H1 (cell line): ENCODE results near the gene TRIM41. TPM values are rescaled to one million over a fixed set of nuclear protein-coding genes. Genes with fewer than 3 reads are reported as not detected.
A peak's percentile ranks its signal among the peaks of the same experiment; 100 is the strongest.

Experiments used
- CTCF ChIA-PET: fragments of 300-600 bp; sonication (Branson Sonifier 250); formaldehyde crosslinking; loops from one replicate; lab custom pipeline; 2021; ENCODE audit not compliant: partially characterized antibody; lab: Charles Lee
- POLR2A ChIA-PET: fragments of 300-600 bp; sonication (Branson Sonifier 250); formaldehyde crosslinking; loops from one replicate; lab custom pipeline; 2021; ENCODE audit warnings: inconsistent platforms; ENCODE audit not compliant: partially characterized antibody; lab: Charles Lee
- DNase-seq, 2 experiments: peaks; one replicate each; pipeline versions ENCODE4 v3.0.0 to v3.0.0-alpha.2; 2010 to 2022; ENCODE audit warnings: low spot score in 2 of 2, low read depth in 1 of 2, mixed read lengths in 1 of 2
- FAIRE-seq: peaks from 2 replicates; lab custom pipeline; 2011; peaks lifted over from hg19 to GRCh38; lab: Jason Lieb, UNC
- H2AFZ ChIP-seq: 2 replicates; pipeline ENCODE4 v1.8.1; 2012; ENCODE audit warnings: low read length, inconsistent platforms
- H2AK5ac ChIP-seq: 2 replicates; pipeline ENCODE4 v1.6.1; 2013; ENCODE audit warnings: low read depth, low read length
- H2BK120ac ChIP-seq: replicated peaks from 2 replicates; pipeline ENCODE3; 2013; ENCODE audit warnings: low read depth, low read length, inconsistent platforms
- H2BK12ac ChIP-seq: 2 replicates; pipeline ENCODE4 v1.6.1; 2013; ENCODE audit warnings: low read depth, low read length
- H2BK15ac ChIP-seq: 2 replicates; pipeline ENCODE4 v1.6.1; 2013; ENCODE audit warnings: low read length
- H2BK20ac ChIP-seq: 2 replicates; pipeline ENCODE4 v1.6.1; 2013; ENCODE audit warnings: low read length
- H2BK5ac ChIP-seq: 2 replicates; pipeline ENCODE4 v1.6.1; 2013; ENCODE audit warnings: low read depth, low read length
- H3K14ac ChIP-seq: 2 replicates; pipeline ENCODE4 v1.6.1; 2013; ENCODE audit warnings: inconsistent platforms; ENCODE audit not compliant: insufficient read length
- H3K18ac ChIP-seq: 2 replicates; pipeline ENCODE4 v1.6.1; 2013; ENCODE audit warnings: low read length; ENCODE audit errors: extremely low read depth
- H3K23ac ChIP-seq: 2 replicates; pipeline ENCODE4 v1.6.1; 2013; ENCODE audit warnings: inconsistent platforms; ENCODE audit not compliant: insufficient read length
- H3K23me2 ChIP-seq: 2 replicates; pipeline ENCODE4 v1.6.1; 2013; ENCODE audit warnings: low read depth, low read length
- H3K27ac ChIP-seq: 2 replicates; pipeline ENCODE4 v1.6.1; 2011; ENCODE audit warnings: low read depth, low read length, inconsistent platforms
- H3K27me3 ChIP-seq, 4 experiments: replicated peaks in 1 of 4; 1 replicate in 1 of 4; 2 replicates in 3 of 4; pipeline versions ENCODE4 v1.6.1 to v1.8.1; 2011 to 2013; ENCODE audit warnings: low read length in 3 of 4, mild to moderate bottlenecking in 3 of 4, inconsistent platforms in 2 of 4, mixed read lengths in 2 of 4, moderate library complexity in 1 of 4; ENCODE audit not compliant: control insufficient read depth in 3 of 4, insufficient read depth in 3 of 4; ENCODE audit errors: extremely low read depth in 1 of 4
- H3K36me3 ChIP-seq, 4 experiments: 2 replicates each; pipeline versions ENCODE4 v1.6.1 to v1.8.1; 2011 to 2013; ENCODE audit warnings: mild to moderate bottlenecking in 4 of 4, low read length in 3 of 4, moderate library complexity in 2 of 4, control low read depth in 1 of 4, inconsistent platforms in 1 of 4; ENCODE audit not compliant: insufficient read depth in 4 of 4, control insufficient read depth in 2 of 4
- H3K4ac ChIP-seq: replicated peaks from 2 replicates; pipeline ENCODE3; 2013; ENCODE audit warnings: low read length, low read depth, mixed read lengths, inconsistent platforms; ENCODE audit not compliant: insufficient read length
- H3K4me1 ChIP-seq, 4 experiments: replicated peaks in 1 of 4; 1 replicate in 1 of 4; 2 replicates in 3 of 4; pipeline versions ENCODE4 v1.6.1 to v1.8.1; 2011 to 2013; ENCODE audit warnings: low read length in 3 of 4, inconsistent platforms in 2 of 4, mixed read lengths in 1 of 4; ENCODE audit not compliant: insufficient read depth in 4 of 4, control insufficient read depth in 3 of 4
- H3K4me2 ChIP-seq, 2 experiments: 2 replicates each; pipeline versions ENCODE4 v1.6.1 to v1.8.1; 2011 to 2013; ENCODE audit warnings: low read depth in 2 of 2, low read length in 2 of 2, control low read depth in 1 of 2, inconsistent platforms in 1 of 2, mild to moderate bottlenecking in 1 of 2; ENCODE audit not compliant: insufficient read depth in 1 of 2
- H3K4me3 ChIP-seq, 4 experiments: fragments of 200-600, 300-600 bp in 1 of 4; sonication (generic), shearing (Covaris generic), sonication (Bioruptor Twin) in 1 of 4; 2 replicates each; pipeline versions ENCODE4 v1.5.1 to v1.8.1; 2011 to 2016; ENCODE audit warnings: low read length in 4 of 4, low read depth in 3 of 4, control low read depth in 2 of 4, inconsistent platforms in 2 of 4, mild to moderate bottlenecking in 2 of 4, mixed read lengths in 1 of 4, moderate library complexity in 1 of 4; ENCODE audit not compliant: insufficient read depth in 2 of 4; ENCODE audit errors: extremely low read depth in 1 of 4
- H3K56ac ChIP-seq: replicated peaks from 2 replicates; pipeline ENCODE3; 2013; ENCODE audit warnings: low read depth, mild to moderate bottlenecking, mixed read lengths, low read length, inconsistent platforms; ENCODE audit not compliant: insufficient read length
- H3K79me1 ChIP-seq: 2 replicates; pipeline ENCODE4 v1.6.1; 2013; ENCODE audit warnings: low read depth, low read length, control low read depth
- H3K79me2 ChIP-seq, 2 experiments: 2 replicates each; pipeline versions ENCODE4 v1.6.1 to v1.8.1; 2012 to 2013; ENCODE audit warnings: low read length in 2 of 2, mild to moderate bottlenecking in 2 of 2, inconsistent platforms in 1 of 2; ENCODE audit not compliant: insufficient read depth in 2 of 2, control insufficient read depth in 1 of 2
- H3K9ac ChIP-seq, 4 experiments: replicated peaks in 1 of 4; 1 replicate in 1 of 4; 2 replicates in 3 of 4; pipeline versions ENCODE4 v1.6.1 to v1.8.1; 2011 to 2013; ENCODE audit warnings: low read depth in 3 of 4, low read length in 3 of 4, control low read depth in 2 of 4, mild to moderate bottlenecking in 2 of 4, moderate library complexity in 2 of 4, inconsistent platforms in 1 of 4; ENCODE audit errors: extremely low read depth in 1 of 4
- H3K9me3 ChIP-seq, 2 experiments: 2 replicates each; pipeline versions ENCODE4 v1.6.1 to v1.8.1; 2012 to 2013; ENCODE audit warnings: mild to moderate bottlenecking in 2 of 2, moderate library complexity in 2 of 2, control low read depth in 1 of 2, inconsistent platforms in 1 of 2, low read depth in 1 of 2, low read length in 1 of 2, mixed read lengths in 1 of 2; ENCODE audit not compliant: insufficient read depth in 2 of 2
- H4K20me1 ChIP-seq, 2 experiments: replicated peaks in 1 of 2; 2 replicates each; pipeline versions ENCODE3 to v1.8.1; 2011 to 2013; ENCODE audit warnings: inconsistent platforms in 2 of 2, low read length in 2 of 2, mild to moderate bottlenecking in 1 of 2; ENCODE audit not compliant: insufficient read depth in 2 of 2, control insufficient read depth in 1 of 2
- H4K5ac ChIP-seq: 2 replicates; pipeline ENCODE4 v1.6.1; 2013; ENCODE audit warnings: low read length, low read depth, mixed read lengths, inconsistent platforms; ENCODE audit not compliant: insufficient read length
- H4K8ac ChIP-seq: 2 replicates; pipeline ENCODE4 v1.8.0; 2013; ENCODE audit warnings: mild to moderate bottlenecking, moderate library complexity, low read length, inconsistent platforms; ENCODE audit not compliant: insufficient read depth; ENCODE audit errors: extremely low read depth
- H4K91ac ChIP-seq: replicated peaks from 2 replicates; pipeline ENCODE3; 2013; ENCODE audit warnings: low read length, mixed read lengths, inconsistent platforms; ENCODE audit not compliant: insufficient read length
- POLR2A ChIP-seq, 2 experiments: IDR thresholded peaks; 1 replicate in 1 of 2; 2 replicates in 1 of 2; pipeline ENCODE4 v1.6.1; 2011; ENCODE audit warnings: low read depth in 2 of 2, low read length in 2 of 2, mild to moderate bottlenecking in 2 of 2; ENCODE audit errors: control extremely low read depth in 1 of 2
- POLR2AphosphoS5 ChIP-seq: IDR thresholded peaks from 2 replicates; pipeline ENCODE4 v1.6.1; 2011; ENCODE audit warnings: low read depth, low read length
- TAF7 ChIP-seq: optimal IDR thresholded peaks from 2 replicates; pipeline ENCODE3; 2011; ENCODE audit warnings: low read depth, mild to moderate bottlenecking, inconsistent platforms, low read length, moderate library complexity, borderline replicate concordance
- TBP ChIP-seq: IDR thresholded peaks from 2 replicates; pipeline ENCODE4 v1.6.1; 2011; ENCODE audit warnings: low read depth, low read length, improper control_type of control experiment
- WGBS, 2 experiments: shearing (Covaris generic) in 1 of 2; methylation state at CpG; one replicate each; pipeline versions ENCODE4 v1.1.6 to v1.1.7; 2013 to 2015; ENCODE audit warnings: low lambda C conversion rate in 2 of 2, mixed read lengths in 2 of 2, inconsistent platforms in 1 of 2, low coverage in 1 of 2, missing lambda C conversion rate in 1 of 2; ENCODE audit not compliant: insufficient replicate concordance in 2 of 2, insufficient coverage in 1 of 2, insufficient read length in 1 of 2; ENCODE audit errors: extremely low coverage in 1 of 2, missing lambda C conversion rate in 1 of 2; 5-methylcytosine and 5-hydroxymethylcytosine counted together
- polyA plus RNA-seq, 7 experiments: library from polyadenylated mRNA; depleted of rRNA in 3 of 7; stranded (reverse) in 5 of 7; unstranded in 2 of 7; fragments of >200 nt in 5 of 7; fragments of 200-250 nt in 2 of 7; gene quantifications; 1 replicate in 5 of 7; 2 replicates in 1 of 7; 4 replicates in 1 of 7; pipeline versions ENCODE4 v1.2.1 to v1.2.3, GENCODE V29; 2011 to 2013; ENCODE audit warnings: missing spikeins in 2 of 7, mixed read lengths in 2 of 7
- total RNA-seq: library from RNA; stranded (reverse); fragmentation: NEBNext Ultra II Directional; extraction: Animal tissue kit (Norgen Biotek cat#: 25700); gene quantifications from 2 replicates; pipeline ENCODE4 v1.2.1, GENCODE V29; 2021

Gene TRIM41
- total and polyA plus RNA-seq, 2 of the 8 experiments (the other 6 are each of a cell fraction or from before 2014, with no cell fraction given) = 12.9 to 21.6 TPM

- Histone ChIP-seq H3K56ac (no peak overlapping the region), H3K4me3 (no peak overlapping the region), H4K8ac (no peak overlapping the region), H3K9ac (no peak overlapping the region; a peak in 2 of 7 replicates), H3K79me1 (peaks cover 4% of the 10 kb centered on the region; the same call in 1 of the 2 replicates), H3K4me2 (no peak overlapping the region), H2BK5ac (no peak overlapping the region), H2BK12ac (no peak overlapping the region), H3K27me3 (no peaks in the 10 kb centered on the region), H4K91ac (no peak overlapping the region), H4K5ac (no peak overlapping the region), H3K14ac (no peak overlapping the region), H2AFZ (no peak overlapping the region), H3K18ac (no peak overlapping the region), H3K4ac (no peak overlapping the region), H3K9me3 (no peaks in the 10 kb centered on the region), H3K4me1 (peaks cover 5 to 14% (median 6%) of the 10 kb centered on the region in 4 experiments), H2BK15ac (no peak overlapping the region), H3K79me2 (peaks cover 8 to 23% of the 10 kb centered on the region in 2 experiments), H3K36me3 (peaks cover 54 to 88% (median 69%) of the 10 kb centered on the region in 4 experiments), H2BK120ac (no peak overlapping the region), H4K20me1 (peaks cover 24 to 33% of the 10 kb centered on the region in 2 experiments), H3K23me2 (no peaks in the 10 kb centered on the region; the same call in 1 of the 2 replicates), H2AK5ac (no peak overlapping the region), H2BK20ac (no peak overlapping the region), H3K27ac (no peak overlapping the region), H3K23ac (no peak overlapping the region)
- 94% methylated on average over 10 of the region's 10 CpGs; no CpG with 5 or more reads in 1 of the 2 experiments for WGBS, 2 experiments
- ChIA-PET POLR2A (interaction anchor here (1.2 to 34.2 kb wide), 10 partner anchors 1 to 63 kb away, joined by 3 to 1334 read pairs (median 14); partner anchors contain the start of genes RACK1, TRIM41, TRIM52 and TRIM7), CTCF (interaction anchor here (1.6 kb wide), 1 partner anchor 10 kb away, joined by 5 read pairs; no protein-coding TSS in a partner anchor)
- TF ChIP-seq TBP (no peak), TAF7 (peak; percentile 28), POLR2A (IDR thresholded peaks at IDR 0.05; ENCODE audit: control extremely low read depth in 1 of 2, low read depth in 2 of 2, low read length in 2 of 2) (peak in 1 of 2 experiments; percentile 15; a peak in 2 of 3 replicates), POLR2AphosphoS5 (peak; percentile 32; the same call in 1 of the 2 replicates)
- FAIRE-seq (no peak), DNase-seq (no peak)
These were observed 14.0 kb downstream of the TRIM41 start for GRCh38 chr5:181236954-181237641.
